ENCODE measurements around the gene RAF1.

DNA sequence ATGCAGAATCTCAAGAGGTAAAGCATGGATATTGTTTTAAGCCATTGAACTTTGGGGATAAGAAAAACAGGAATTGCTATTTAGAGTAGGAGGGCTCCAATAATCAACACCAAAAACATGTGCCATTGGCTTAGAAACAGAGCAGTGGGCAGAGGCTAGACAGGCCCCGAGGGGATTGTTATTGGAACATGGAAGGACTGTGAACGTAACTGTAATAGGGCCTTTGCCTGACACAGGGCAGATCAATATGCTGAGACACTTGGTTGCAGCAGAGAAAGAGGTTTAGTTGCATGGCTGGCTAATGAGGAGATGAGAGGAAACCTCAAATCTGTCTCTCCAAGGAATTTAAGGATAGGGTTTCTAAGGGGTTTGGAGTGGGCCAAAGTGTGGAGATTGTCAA, 36.9 kb upstream of the RAF1 start:
- TF ChIP-seq, protein P1, sequence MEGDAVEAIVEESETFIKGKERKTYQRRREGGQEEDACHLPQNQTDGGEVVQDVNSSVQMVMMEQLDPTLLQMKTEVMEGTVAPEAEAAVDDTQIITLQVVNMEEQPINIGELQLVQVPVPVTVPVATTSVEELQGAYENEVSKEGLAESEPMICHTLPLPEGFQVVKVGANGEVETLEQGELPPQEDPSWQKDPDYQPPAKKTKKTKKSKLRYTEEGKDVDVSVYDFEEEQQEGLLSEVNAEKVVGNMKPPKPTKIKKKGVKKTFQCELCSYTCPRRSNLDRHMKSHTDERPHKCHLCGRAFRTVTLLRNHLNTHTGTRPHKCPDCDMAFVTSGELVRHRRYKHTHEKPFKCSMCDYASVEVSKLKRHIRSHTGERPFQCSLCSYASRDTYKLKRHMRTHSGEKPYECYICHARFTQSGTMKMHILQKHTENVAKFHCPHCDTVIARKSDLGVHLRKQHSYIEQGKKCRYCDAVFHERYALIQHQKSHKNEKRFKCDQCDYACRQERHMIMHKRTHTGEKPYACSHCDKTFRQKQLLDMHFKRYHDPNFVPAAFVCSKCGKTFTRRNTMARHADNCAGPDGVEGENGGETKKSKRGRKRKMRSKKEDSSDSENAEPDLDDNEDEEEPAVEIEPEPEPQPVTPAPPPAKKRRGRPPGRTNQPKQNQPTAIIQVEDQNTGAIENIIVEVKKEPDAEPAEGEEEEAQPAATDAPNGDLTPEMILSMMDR (IDR thresholded peaks at IDR 0.05 in 4 of 5, conservative IDR thresholded peaks at IDR 0.05 in 1 of 5) = no peak
- TF ChIP-seq POLR2A (IDR thresholded peaks at IDR 0.05) = no peak
